ENCODE data around the gene MAGEA6.

MAGEA6 gene

GRCh38 chrX:152733261-152733975, 36.1 kb downstream of the MAGEA6 start, which contains the start of the genes CSAG1 and MAGEA12:
Gene CSAG1, minus strand, starts transcription at chrX:152733721. Its CDS starts 1,261 bp downstream, at chrX:152732460.
Gene MAGEA12, plus strand, starts transcription at chrX:152733757. Its CDS starts 2,405 bp downstream, at chrX:152736162.
- no peak for DNase-seq

- DNase-seq, result no peak
Measured at GRCh38 chrX:152725409-152725808, 44.1 kb downstream of the MAGEA6 start.

All from eye (tissue), 1 donor.